Skeletal muscle satellite cell (primary cell): ENCODE results near the gene XPOT.

Experiments used
- H3K27me3 ChIP-seq: 2 replicates; pipeline ENCODE4 v1.7.0; 2013; ENCODE audit warnings: low read length; ENCODE audit not compliant: control insufficient read depth, insufficient read depth
- H3K36me3 ChIP-seq: 2 replicates; pipeline ENCODE4 v1.7.0; 2013; ENCODE audit warnings: mild to moderate bottlenecking, control low read depth, low read length; ENCODE audit not compliant: insufficient read depth
- H3K4me1 ChIP-seq: 2 replicates; pipeline ENCODE4 v1.7.0; 2013; ENCODE audit warnings: low read length; ENCODE audit not compliant: control insufficient read depth, insufficient read depth
- H3K4me2 ChIP-seq: 2 replicates; pipeline ENCODE4 v1.7.0; 2013; ENCODE audit warnings: mild to moderate bottlenecking, low read length
- H3K4me3 ChIP-seq: 2 replicates; pipeline ENCODE4 v1.7.0; 2013; ENCODE audit warnings: low read length
- H3K9ac ChIP-seq: 2 replicates; pipeline ENCODE4 v1.7.0; 2013; ENCODE audit warnings: mild to moderate bottlenecking, low read depth, low read length, moderate library complexity
- H3K9me3 ChIP-seq: replicated peaks from 2 replicates; pipeline ENCODE4 v1.7.0; 2013; ENCODE audit warnings: mild to moderate bottlenecking, control low read depth, low read length

Gene XPOT

DNA sequence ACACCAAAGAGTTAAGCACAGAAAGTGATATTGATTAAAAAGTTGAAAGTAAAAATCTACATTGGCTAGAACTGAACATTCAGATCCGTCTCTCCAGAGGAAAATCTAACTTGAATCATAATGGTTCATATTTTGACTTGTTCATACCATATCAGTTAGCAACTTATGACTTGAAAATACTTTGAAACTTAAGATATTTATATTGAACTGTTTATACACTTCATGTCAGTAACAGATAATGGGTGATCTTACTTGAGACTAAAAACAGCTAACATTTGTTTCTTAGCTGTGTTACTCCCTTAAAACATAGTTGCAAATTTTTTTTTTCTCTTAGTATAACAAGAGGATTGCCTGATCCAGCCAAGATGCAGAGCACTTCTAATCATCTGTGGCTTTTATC lies 51.3 kb downstream of the XPOT start:
- H3K9ac ChIP-seq = no peak overlapping the region
- no peak overlapping the region for H3K4me2 ChIP-seq
- H3K36me3 ChIP-seq = peaks cover 20% of the 10 kb centered on the region
- H3K27me3 ChIP-seq = no peaks in the 10 kb centered on the region
- H3K9me3 ChIP-seq = no peaks in the 10 kb centered on the region
- no peak overlapping the region for H3K4me3 ChIP-seq
- H3K4me1 ChIP-seq = peaks cover 29% of the 10 kb centered on the region

DNA sequence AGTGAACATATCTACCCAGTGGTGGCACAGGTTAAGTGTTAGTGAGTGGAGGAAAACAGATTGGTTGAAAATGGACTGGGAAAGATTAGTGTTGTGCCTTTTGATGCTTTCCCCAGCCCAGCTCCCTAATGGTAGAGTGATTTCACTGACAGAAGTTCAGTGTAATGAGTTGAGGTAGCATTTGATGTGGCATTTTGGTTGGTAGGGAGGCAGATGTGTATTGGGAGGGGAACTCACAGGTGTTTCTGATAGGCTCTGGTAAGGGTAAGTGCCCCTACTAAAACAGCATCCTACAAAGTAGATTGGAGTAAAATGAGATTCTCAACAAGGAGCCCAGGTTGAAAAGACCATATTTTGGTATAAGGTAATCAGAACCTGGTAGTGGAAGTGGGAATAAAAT lies 51.9 kb downstream of the XPOT start:
- peaks cover 27% of the 10 kb centered on the region for H3K4me1 ChIP-seq

DNA sequence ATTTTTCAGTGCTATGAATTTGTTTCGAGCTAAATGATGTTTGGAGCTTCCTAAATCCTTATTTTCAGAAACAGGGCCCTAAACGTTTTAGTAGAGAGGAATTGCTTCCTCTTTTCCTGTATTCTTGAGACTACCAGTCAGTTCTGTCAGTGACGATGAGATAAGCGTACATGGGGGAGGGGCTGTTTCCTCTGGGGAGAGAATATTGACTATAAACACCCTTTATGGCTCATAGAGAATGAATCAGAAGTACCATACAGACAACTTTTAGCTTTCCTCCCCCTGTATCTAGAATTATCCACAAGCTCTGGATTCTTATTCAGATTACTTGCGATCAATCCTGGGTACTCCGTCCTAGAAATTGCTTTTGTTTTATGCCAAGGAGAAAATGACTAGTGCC lies 52.8 kb downstream of the XPOT start:
- H3K4me3 ChIP-seq = no peak overlapping the region
- no peaks in the 10 kb centered on the region for H3K9me3 ChIP-seq
- peaks cover 33% of the 10 kb centered on the region for H3K4me1 ChIP-seq
- peaks cover 20% of the 10 kb centered on the region for H3K36me3 ChIP-seq
- no peaks in the 10 kb centered on the region for H3K27me3 ChIP-seq
- H3K9ac ChIP-seq = no peak overlapping the region
- H3K4me2 ChIP-seq = no peak overlapping the region

More for the DNA sequence above, 51.9 kb downstream of the XPOT start:
- Histone ChIP-seq H3K9me3 (no peaks in the 10 kb centered on the region), H3K27me3 (no peaks in the 10 kb centered on the region), H3K36me3 (peaks cover 20% of the 10 kb centered on the region), H3K4me2 (no peak overlapping the region), H3K9ac (no peak overlapping the region), H3K4me3 (no peak overlapping the region)

DNA sequence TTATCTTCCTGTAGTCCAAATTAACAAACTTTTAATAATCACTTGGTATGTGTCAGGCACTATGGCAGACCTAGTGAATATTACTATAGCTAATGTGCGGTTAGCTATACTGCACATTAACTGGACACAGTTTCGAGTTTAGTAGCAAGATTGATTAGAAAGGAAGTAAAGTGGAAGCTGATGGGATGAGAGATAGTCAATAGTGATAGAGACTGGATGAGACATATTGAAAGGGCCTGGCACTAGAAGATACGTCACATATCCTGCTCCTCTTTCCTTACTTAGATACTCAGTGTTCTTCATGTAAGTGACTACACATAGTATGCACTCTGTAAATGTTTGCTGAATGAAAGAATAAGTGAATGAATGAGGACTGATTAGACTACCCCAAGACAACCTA lies 53.3 kb downstream of the XPOT start:
- Histone ChIP-seq H3K27me3 (no peaks in the 10 kb centered on the region), H3K36me3 (peaks cover 20% of the 10 kb centered on the region), H3K4me2 (no peak overlapping the region), H3K9ac (no peak overlapping the region), H3K9me3 (no peaks in the 10 kb centered on the region), H3K4me3 (no peak overlapping the region), H3K4me1 (peaks cover 37% of the 10 kb centered on the region)

DNA sequence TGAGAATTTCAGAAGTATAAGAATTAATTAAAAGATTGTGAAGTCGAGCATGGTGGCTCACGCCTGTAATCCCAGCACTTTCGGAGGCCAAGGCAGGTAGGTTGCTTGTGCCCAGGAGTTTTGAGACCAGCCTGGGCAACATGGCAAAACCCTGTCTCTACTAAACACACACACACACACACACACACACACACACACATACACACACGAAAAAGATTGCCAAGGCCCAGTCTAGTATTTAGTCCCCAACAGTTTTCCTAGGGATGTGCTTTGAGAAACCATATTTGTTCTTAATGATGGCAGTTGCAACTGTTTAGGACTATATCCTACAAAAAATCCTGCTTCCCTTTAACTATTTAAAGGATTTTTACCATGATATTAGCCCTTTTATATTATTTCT lies 53.7 kb downstream of the XPOT start:
- no peaks in the 10 kb centered on the region for H3K9me3 ChIP-seq
- H3K4me3 ChIP-seq = no peak overlapping the region
- peaks cover 24% of the 10 kb centered on the region for H3K36me3 ChIP-seq
- peaks cover 40% of the 10 kb centered on the region for H3K4me1 ChIP-seq
- H3K9ac ChIP-seq = no peak overlapping the region
- no peak overlapping the region for H3K4me2 ChIP-seq
- no peaks in the 10 kb centered on the region for H3K27me3 ChIP-seq

DNA sequence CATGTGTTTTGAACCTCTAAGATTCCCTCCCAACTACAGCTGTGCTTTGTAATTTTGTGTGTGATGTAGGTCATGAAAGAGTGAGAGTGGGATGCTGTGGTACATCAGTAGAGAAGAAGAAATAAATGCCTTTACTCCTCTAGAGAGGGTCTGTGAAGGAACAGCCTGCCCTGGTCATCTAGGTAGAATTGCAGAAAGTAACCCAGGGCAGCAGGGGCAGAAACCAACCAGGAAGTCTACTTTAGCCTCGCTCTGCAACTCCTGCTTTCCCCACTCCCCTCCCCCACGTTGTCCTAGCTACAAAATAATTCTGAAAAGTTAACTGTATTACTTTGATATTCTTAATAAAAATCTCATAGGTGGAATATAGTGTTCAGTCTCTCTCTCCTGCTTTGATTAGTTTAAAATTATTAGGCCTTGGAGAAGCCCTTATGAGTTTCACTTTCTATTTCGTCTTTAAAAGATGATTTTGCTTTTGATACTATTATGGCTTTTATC lies 55.3 kb downstream of the XPOT start:
- Histone ChIP-seq H3K36me3 (peaks cover 30% of the 10 kb centered on the region), H3K4me3 (peak overlapping the region; percentile 62), H3K9me3 (no peaks in the 10 kb centered on the region), H3K4me1 (peaks cover 40% of the 10 kb centered on the region), H3K27me3 (no peaks in the 10 kb centered on the region), H3K9ac (peak overlapping the region; percentile 75), H3K4me2 (peak overlapping the region; percentile 83)

DNA sequence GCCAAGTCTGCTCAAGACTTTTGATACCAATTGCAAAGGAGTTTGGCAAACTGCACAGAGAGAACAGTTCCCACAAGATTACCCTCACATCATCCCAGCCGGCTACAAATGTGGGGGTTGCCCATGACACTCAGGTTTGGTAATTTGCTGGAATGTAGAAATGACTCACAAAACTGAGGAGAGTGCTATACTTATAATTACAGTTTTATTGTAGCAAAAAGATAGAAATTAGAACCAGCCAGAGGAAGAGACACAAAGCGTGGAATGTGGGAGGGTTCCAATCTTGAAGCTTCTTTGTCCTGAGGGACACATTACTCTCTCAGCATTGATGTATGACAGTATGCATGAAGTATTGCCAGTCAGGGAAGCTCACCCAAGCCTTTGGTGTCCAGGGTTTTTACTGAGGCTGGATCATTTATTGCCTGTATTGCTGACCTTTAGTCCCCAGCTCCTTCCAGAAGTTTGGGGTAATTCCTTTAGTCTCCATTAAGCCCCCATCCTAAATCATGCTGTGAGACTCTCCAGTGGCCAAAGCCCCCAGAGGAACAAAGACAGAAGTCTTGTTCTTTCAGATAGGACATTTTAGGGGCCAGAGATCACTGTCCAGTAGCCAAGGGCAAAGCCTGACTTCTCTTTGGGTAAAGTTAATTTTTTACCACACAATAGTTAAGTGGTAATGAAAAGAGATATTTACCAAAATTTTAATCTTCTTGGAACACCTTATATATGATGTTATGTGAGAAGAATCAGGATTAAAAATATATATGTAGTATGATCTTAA lies 57.6 kb downstream of the XPOT start:
- Histone ChIP-seq H3K4me2 (peak overlapping the region; percentile 42), H3K4me1 (peaks cover 40% of the 10 kb centered on the region), H3K9ac (peak overlapping the region; percentile 27), H3K9me3 (no peaks in the 10 kb centered on the region), H3K27me3 (no peaks in the 10 kb centered on the region), H3K36me3 (peaks cover 44% of the 10 kb centered on the region), H3K4me3 (no peak overlapping the region)

DNA sequence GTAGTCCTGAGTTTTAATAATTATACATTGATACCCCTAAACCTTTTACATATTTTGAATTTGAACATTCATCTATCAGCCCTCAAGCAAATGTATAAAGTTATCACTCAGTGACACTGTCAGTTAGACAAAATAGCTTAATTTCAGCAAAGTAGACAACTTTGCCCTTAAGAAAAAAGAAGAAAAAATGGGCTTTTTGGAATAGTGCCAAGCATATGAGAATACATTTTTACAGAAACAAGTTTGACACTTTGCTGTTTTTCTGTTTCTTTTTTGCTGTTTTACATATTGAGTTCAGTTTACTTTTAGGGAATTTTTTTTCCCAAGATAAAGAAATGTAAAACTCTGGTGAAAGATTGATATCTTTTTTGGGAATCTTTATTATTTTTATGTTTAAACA lies 62.0 kb downstream of the XPOT start:
- peaks cover 68% of the 10 kb centered on the region for H3K36me3 ChIP-seq
- H3K4me2 ChIP-seq = no peak overlapping the region
- peaks cover 22% of the 10 kb centered on the region for H3K4me1 ChIP-seq
- no peak overlapping the region for H3K9ac ChIP-seq
- no peaks in the 10 kb centered on the region for H3K9me3 ChIP-seq
- no peak overlapping the region for H3K4me3 ChIP-seq
- no peaks in the 10 kb centered on the region for H3K27me3 ChIP-seq

DNA sequence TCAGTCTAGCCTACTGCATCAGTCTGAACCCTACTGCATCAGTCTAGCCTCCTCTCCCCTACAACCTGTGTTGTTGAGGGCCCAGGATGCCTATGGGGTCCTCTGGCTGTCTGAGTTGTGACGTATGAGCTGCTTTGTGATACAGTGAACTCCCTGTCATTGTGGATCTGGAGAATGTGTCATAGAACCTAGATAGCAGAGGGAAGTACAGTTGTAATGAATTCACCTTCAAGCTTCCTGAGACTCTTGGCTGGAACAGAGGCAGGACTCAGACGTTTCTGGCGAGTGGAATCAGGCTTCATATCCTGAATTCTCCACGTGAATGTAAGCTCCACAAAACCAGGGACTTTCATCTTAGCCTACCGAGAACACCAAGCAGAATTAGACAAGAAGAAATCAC lies 64.8 kb downstream of the XPOT start:
- Histone ChIP-seq H3K4me2 (no peak overlapping the region), H3K27me3 (no peaks in the 10 kb centered on the region), H3K9me3 (no peaks in the 10 kb centered on the region), H3K36me3 (peaks cover 78% of the 10 kb centered on the region), H3K4me3 (no peak overlapping the region), H3K9ac (no peak overlapping the region), H3K4me1 (no peaks in the 10 kb centered on the region)

DNA sequence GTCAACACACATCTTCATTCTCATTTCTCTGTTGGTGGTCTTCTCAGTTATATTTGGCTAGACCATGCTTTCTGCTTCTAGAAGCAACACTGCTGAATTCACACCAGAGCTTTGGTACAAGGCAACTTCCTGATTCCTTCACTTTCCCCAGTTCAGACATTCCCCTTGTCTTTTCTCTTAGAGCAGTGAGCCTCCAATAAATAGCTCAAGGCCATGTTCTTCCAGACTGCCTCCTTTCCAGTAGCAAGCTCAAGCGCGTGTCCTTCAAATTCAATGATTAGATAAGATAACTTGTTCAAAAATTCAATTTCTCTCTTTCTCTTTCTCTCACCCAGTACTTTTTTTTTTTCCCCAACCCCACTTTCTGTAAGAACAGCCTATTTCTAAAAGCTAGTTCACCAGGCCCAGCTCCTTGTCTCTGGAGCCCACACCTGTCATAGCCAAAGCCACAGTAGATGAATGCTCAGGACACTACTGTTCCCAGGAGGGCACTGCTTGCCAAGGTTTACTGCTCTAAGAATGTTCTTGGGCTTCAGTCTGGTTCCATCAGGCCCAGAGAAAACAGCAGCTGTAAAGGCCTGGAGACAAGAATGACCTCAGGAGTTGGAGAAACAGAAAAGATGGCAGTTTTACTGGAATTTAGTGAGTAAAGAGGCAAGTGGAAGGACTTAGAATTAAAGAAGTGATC lies 65.4 kb downstream of the XPOT start:
- no peaks in the 10 kb centered on the region for H3K4me1 ChIP-seq
- H3K27me3 ChIP-seq = no peaks in the 10 kb centered on the region
- H3K4me2 ChIP-seq = no peak overlapping the region
- no peak overlapping the region for H3K9ac ChIP-seq
- H3K36me3 ChIP-seq = peaks cover 78% of the 10 kb centered on the region
- H3K4me3 ChIP-seq = no peak overlapping the region
- H3K9me3 ChIP-seq = no peaks in the 10 kb centered on the region

DNA sequence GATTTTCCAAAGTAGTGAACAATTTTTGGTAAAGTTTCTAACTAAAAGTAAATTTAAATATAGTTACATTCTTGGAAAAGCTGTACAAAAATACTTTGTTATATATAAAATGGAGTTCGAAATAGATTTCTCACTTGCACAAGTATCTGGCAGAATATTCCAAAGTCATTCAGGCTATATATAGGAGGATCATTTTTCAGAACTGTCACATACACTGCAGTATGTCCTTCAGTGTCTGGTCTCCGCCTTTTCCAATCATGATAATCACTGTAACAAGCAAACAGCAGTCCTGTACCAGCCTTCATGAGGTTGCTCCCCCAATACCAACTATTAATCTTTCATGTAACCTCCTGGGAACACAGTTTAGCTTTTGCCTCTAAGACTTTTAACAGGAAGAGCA lies 66.3 kb downstream of the XPOT start:
- no peaks in the 10 kb centered on the region for H3K9me3 ChIP-seq
- no peak overlapping the region for H3K4me2 ChIP-seq
- H3K9ac ChIP-seq = no peak overlapping the region
- H3K4me1 ChIP-seq = no peaks in the 10 kb centered on the region
- H3K4me3 ChIP-seq = no peak overlapping the region
- no peaks in the 10 kb centered on the region for H3K27me3 ChIP-seq
- H3K36me3 ChIP-seq = peaks cover 78% of the 10 kb centered on the region

DNA sequence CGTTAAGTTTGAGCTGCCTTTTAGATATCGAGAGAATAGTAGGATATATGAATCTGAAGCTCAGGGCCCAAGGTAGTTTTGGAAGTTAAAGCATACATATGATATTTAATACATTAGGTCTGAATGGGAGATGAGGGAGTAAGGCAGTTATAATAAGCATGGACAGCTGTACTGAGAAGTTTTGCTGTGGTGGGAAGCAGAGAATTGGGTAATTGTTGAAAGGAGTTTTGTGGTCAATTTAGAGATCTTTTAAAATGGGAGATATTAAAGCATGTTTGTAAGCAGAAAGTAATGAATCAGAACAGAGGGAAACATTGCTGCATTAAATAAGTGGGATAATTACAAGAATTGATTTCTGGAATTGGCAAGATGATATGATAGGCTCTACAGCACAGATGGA lies 69.0 kb downstream of the XPOT start:
- no peaks in the 10 kb centered on the region for H3K27me3 ChIP-seq
- H3K9ac ChIP-seq = no peak overlapping the region
- H3K4me3 ChIP-seq = no peak overlapping the region
- peaks cover 3% of the 10 kb centered on the region for H3K9me3 ChIP-seq
- peaks cover 71% of the 10 kb centered on the region for H3K36me3 ChIP-seq
- no peak overlapping the region for H3K4me2 ChIP-seq
- H3K4me1 ChIP-seq = no peaks in the 10 kb centered on the region
